ENCODE results near the gene TRIM72. TPM values are rescaled to one million over a fixed set of nuclear protein-coding genes. Genes with fewer than 3 reads are reported as not detected.

The TRIM72 gene
- total RNA-seq, 4 donors from 2014 or later: under 0.01 to 0.60 (median 0.21) TPM; not detected in 1

- H3K36me3 ChIP-seq: peaks cover 9 to 99% (median 63%) of the 10 kb centered on the region in 3 donors
- no peak for DNase-seq (ENCODE audit: low spot score in 2 of 2)
- no peaks in the 10 kb centered on the region for H3K27me3 ChIP-seq
- no peaks in the 10 kb centered on the region for H3K9me3 ChIP-seq
- 78 to 81% methylated on average over 8 of the region's 8 CpGs for WGBS, 2 donors
- H3K27ac ChIP-seq: no peak overlapping the region
- H3K4me3 ChIP-seq: no peak overlapping the region
- no peak for TF ChIP-seq EP300 (IDR thresholded peaks at IDR 0.05)
- TF ChIP-seq POLR2A (IDR thresholded peaks at IDR 0.05): no peak
- TF ChIP-seq, protein P1, sequence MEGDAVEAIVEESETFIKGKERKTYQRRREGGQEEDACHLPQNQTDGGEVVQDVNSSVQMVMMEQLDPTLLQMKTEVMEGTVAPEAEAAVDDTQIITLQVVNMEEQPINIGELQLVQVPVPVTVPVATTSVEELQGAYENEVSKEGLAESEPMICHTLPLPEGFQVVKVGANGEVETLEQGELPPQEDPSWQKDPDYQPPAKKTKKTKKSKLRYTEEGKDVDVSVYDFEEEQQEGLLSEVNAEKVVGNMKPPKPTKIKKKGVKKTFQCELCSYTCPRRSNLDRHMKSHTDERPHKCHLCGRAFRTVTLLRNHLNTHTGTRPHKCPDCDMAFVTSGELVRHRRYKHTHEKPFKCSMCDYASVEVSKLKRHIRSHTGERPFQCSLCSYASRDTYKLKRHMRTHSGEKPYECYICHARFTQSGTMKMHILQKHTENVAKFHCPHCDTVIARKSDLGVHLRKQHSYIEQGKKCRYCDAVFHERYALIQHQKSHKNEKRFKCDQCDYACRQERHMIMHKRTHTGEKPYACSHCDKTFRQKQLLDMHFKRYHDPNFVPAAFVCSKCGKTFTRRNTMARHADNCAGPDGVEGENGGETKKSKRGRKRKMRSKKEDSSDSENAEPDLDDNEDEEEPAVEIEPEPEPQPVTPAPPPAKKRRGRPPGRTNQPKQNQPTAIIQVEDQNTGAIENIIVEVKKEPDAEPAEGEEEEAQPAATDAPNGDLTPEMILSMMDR (IDR thresholded peaks at IDR 0.05): no peak
- peaks cover 0 to 49% (median 10%) of the 10 kb centered on the region in 4 donors for H3K4me1 ChIP-seq
Measured at GRCh38 chr16:31187808-31188189, 26.1 kb upstream of the TRIM72 start.

- Histone ChIP-seq H3K4me1 (peaks cover 0 to 40% (median 4%) of the 10 kb centered on the region in 4 donors), H3K27me3 (no peaks in the 10 kb centered on the region), H3K36me3 (peaks cover 9 to 100% (median 59%) of the 10 kb centered on the region in 3 donors), H3K27ac (no peak overlapping the region), H3K4me3 (no peak overlapping the region), H3K9me3 (no peaks in the 10 kb centered on the region)
- no peak for DNase-seq (ENCODE audit: low spot score in 2 of 2)
- TF ChIP-seq EP300 (IDR thresholded peaks at IDR 0.05) (no peak), POLR2A (IDR thresholded peaks at IDR 0.05) (no peak)
- TF ChIP-seq, protein P1 (IDR thresholded peaks at IDR 0.05): no peak
- WGBS, 2 donors: 82 to 85% methylated on average over 3 of the region's 3 CpGs
Measured at GRCh38 chr16:31188450-31189411, 25.2 kb upstream of the TRIM72 start.

DNA sequence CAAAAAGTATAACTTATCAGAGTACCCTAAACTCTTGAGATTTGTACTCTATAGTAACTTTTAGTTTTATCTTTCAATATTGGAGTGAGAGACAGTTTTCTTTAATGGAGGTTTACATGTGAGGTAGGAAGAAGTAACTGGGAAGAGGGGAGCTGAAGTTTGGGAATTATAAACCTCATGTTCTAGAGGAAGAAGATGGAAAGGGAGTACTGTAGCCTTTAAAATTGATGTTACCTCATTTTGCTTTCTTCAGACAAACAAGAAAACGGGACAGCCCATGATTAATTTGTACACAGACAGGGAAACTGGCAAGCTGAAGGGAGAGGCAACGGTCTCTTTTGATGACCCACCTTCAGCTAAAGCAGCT is 24.5 kb upstream of the TRIM72 start:
- WGBS, 2 donors: 83 to 87% methylated on average over 2 of the region's 2 CpGs

DNA sequence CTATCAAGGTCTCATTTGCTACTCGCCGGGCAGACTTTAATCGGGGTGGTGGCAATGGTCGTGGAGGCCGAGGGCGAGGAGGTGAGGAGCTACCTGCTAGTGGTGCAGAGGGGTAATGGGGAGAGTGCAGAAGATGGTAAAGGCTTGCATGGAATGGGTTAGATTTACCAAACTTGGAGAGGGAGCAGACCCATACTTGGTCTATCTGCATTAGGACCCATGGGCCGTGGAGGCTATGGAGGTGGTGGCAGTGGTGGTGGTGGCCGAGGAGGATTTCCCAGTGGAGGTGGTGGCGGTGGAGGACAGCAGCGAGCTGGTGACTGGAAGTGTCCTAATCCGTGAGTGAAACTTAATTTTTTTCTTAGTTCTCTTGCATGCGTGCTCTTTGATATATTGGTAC is 23.9 kb upstream of the TRIM72 start:
- Histone ChIP-seq H3K27ac (no peak overlapping the region), H3K36me3 (peaks cover 9 to 100% (median 49%) of the 10 kb centered on the region in 3 donors), H3K4me1 (peaks cover 0 to 28% (median 2%) of the 10 kb centered on the region in 4 donors), H3K27me3 (no peaks in the 10 kb centered on the region), H3K4me3 (no peak overlapping the region), H3K9me3 (no peaks in the 10 kb centered on the region)
- no peak for DNase-seq (ENCODE audit: low spot score in 2 of 2)
- TF ChIP-seq EP300 (IDR thresholded peaks at IDR 0.05) (no peak), POLR2A (IDR thresholded peaks at IDR 0.05) (no peak)
- TF ChIP-seq, protein P1 (IDR thresholded peaks at IDR 0.05): no peak
- WGBS, 2 donors: 95 to 96% methylated on average over 12 of the region's 12 CpGs

More for the DNA sequence above, 24.5 kb upstream of the TRIM72 start:
- DNase-seq (ENCODE audit: low spot score in 2 of 2): no peak
- no peak overlapping the region for H3K27ac ChIP-seq
- peaks cover 9 to 100% (median 52%) of the 10 kb centered on the region in 3 donors for H3K36me3 ChIP-seq
- no peak overlapping the region for H3K4me3 ChIP-seq
- H3K4me1 ChIP-seq: peaks cover 0 to 34% (median 2%) of the 10 kb centered on the region in 4 donors
- no peaks in the 10 kb centered on the region for H3K9me3 ChIP-seq
- H3K27me3 ChIP-seq: no peaks in the 10 kb centered on the region
- TF ChIP-seq, protein P1 (IDR thresholded peaks at IDR 0.05): no peak
- TF ChIP-seq EP300 (IDR thresholded peaks at IDR 0.05) (no peak), POLR2A (IDR thresholded peaks at IDR 0.05) (no peak)
